Kidney epithelial cell (primary cell): Measurements from ENCODE around the gene ADIPOQ. TPM values are rescaled to one million over a fixed set of nuclear protein-coding genes. Genes with fewer than 3 reads are reported as not detected.
A peak's percentile ranks its signal among the peaks of the same experiment; 100 is the strongest.

Experiments
- DNase-seq: peaks from one replicate; pipeline ENCODE4 v3.0.0-alpha.2; 2010; ENCODE audit warnings: low read depth
- H3K27me3 ChIP-seq: 2 replicates; pipeline ENCODE4 v1.6.0; 2011; ENCODE audit warnings: low read length; ENCODE audit not compliant: control insufficient read depth, insufficient read depth
- H3K36me3 ChIP-seq: 2 replicates; pipeline ENCODE4 v1.5.1; 2011; ENCODE audit warnings: low read length; ENCODE audit not compliant: control insufficient read depth, insufficient read depth
- H3K4me3 ChIP-seq: 2 replicates; pipeline ENCODE4 v1.5.1; 2011; ENCODE audit warnings: low read depth, mild to moderate bottlenecking, control low read depth, low read length
- total RNA-seq: library from RNA; depleted of rRNA; stranded (reverse); fragments of >200 nt; gene quantifications from 2 replicates; pipeline ENCODE4 v1.2.3, GENCODE V29; 2015
- TF ChIP-seq, protein P1 (sequence below): IDR thresholded peaks from 2 replicates; pipeline ENCODE4 v1.5.1; 2011; ENCODE audit warnings: mild to moderate bottlenecking, moderate library complexity, low read length, control low read depth, inconsistent platforms; ENCODE audit not compliant: insufficient read depth, poor library complexity, severe bottlenecking

Gene ADIPOQ
- total RNA-seq, 1 donor from 2014 or later: not detected

DNA sequence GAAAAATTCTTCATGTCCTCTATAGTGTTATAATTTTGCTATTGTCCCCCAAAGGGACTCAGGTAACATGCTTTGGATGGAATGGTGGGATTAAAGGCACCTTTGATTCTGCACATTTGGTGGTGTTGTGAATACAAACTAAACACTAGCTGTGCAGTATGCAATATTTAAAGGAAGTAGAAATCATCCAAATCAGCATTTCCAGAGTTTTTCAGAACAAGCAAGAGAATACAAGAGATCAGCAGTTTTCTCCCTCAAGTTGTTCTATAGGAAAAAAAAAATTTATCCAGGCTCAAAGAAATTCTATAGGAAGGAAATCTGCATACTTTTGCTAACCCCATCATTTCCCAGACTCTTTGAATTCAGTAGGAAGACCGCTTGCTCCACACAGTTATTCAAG lies 10.2 kb upstream of the ADIPOQ start:
- Histone ChIP-seq H3K4me3 (no peak overlapping the region), H3K27me3 (peaks cover 23% of the 10 kb centered on the region), H3K36me3 (no peaks in the 10 kb centered on the region)
- no peak for DNase-seq
- TF ChIP-seq, protein P1, sequence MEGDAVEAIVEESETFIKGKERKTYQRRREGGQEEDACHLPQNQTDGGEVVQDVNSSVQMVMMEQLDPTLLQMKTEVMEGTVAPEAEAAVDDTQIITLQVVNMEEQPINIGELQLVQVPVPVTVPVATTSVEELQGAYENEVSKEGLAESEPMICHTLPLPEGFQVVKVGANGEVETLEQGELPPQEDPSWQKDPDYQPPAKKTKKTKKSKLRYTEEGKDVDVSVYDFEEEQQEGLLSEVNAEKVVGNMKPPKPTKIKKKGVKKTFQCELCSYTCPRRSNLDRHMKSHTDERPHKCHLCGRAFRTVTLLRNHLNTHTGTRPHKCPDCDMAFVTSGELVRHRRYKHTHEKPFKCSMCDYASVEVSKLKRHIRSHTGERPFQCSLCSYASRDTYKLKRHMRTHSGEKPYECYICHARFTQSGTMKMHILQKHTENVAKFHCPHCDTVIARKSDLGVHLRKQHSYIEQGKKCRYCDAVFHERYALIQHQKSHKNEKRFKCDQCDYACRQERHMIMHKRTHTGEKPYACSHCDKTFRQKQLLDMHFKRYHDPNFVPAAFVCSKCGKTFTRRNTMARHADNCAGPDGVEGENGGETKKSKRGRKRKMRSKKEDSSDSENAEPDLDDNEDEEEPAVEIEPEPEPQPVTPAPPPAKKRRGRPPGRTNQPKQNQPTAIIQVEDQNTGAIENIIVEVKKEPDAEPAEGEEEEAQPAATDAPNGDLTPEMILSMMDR: no peak

DNA sequence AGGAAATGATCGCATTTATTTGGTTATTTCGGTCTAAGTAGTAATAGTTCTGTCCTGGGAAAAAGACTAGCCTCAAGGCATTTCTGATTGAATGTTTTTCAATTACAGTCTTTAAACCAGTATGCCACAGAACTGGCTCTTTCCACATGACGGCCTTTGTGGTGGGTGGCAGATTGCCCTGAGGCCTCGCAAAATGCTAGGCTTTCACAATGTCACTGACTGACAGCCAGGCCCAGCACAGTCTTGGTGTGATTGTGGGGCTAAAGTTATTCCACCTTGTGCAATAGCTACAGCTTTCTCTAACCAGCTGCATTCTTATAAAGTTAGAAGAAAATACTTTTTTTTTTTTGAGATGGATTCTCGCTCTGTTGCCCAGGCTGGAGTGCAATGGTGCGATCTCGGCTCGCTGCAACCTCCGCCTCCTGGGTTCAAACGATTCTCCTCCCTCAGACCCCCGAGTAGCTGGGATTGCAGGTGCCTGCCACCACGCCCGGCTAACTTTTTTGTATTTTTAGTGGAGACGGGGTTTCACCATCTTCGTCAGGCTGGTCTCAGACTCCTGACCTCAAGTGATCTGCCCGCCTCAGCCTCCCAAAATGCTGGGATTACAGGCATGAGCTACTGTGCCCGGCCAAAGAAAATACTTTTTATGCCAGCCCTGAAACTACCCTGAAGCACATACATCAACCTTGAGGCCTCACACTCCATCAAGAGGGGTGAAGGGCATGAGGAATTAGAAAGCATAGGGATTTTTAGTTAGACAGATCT lies 2.5 kb upstream of the ADIPOQ start:
- DNase-seq: peak; percentile 87

DNA sequence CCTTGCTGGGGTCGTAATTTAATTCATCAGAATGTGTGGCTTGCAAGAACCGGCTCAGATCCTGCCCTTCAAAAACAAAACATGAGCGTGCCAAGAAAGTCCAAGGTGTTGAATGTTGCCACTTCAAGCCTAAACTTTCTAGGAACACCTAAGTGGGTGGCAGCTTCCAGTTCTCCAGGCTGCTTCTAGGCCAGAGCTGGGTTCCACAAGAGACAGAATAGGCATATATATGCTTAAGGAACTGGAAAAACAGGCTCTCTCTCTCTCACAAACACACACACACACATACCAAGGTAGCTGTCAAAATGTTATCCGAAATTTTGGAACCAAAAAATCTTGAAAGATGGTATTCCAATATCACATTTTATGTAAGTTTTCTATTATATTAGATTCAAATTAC lies 890 bp upstream of the ADIPOQ start:
- DNase-seq: no peak
- TF ChIP-seq, protein P1: no peak
- Histone ChIP-seq H3K36me3 (no peaks in the 10 kb centered on the region), H3K4me3 (no peak overlapping the region), H3K27me3 (peaks cover 3% of the 10 kb centered on the region)

More for the DNA sequence above, 2.5 kb upstream of the ADIPOQ start:
- Histone ChIP-seq H3K4me3 (no peak overlapping the region), H3K36me3 (no peaks in the 10 kb centered on the region), H3K27me3 (peaks cover 3% of the 10 kb centered on the region)
- TF ChIP-seq, protein P1: no peak

DNA sequence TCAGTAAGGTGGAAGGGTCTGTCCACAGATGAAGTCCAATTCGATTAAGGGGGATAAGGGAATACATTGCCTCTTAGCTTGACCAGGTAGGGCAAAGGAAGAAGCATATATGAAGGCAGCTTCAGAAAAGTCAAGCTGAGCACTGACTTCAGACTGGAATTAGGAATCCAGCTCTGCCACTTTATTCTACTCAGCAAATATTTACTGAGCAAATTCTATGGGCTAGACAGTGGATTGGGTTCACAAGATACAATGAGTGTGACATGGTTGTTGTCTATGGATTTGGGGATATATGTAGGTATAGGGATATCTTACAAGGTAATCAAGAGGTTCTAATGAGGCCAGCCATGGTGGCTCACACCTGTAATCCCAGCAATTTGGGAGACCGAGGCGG lies 526 bp downstream of the ADIPOQ start:
- H3K36me3 ChIP-seq: no peaks in the 10 kb centered on the region
- no peak for DNase-seq
- TF ChIP-seq, protein P1: no peak

DNA sequence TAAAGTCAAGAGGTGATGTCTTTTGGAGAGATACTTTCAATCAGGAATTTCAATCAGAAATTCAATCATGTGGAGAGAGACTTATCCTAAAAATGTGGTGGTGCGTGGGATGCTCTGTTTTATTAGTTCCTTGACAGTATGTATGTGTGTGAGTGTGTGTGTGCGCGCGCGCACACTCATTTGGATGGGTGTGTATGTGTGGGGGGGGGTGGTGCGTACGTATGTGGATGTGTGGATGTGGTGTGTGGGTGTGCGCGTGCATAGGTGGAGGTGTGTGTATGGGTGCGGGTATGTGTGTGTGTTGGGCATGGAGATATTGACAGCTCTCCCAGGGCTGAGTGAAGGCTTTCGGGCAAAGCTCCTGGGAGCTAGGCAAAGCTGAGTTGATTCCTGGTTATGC lies 2.4 kb downstream of the ADIPOQ start:
- peaks cover 5% of the 10 kb centered on the region for H3K27me3 ChIP-seq
- DNase-seq: no peak
- TF ChIP-seq, protein P1: no peak
- no peak overlapping the region for H3K4me3 ChIP-seq
- no peaks in the 10 kb centered on the region for H3K36me3 ChIP-seq

More for the DNA sequence above, 526 bp downstream of the ADIPOQ start:
- H3K4me3 ChIP-seq: no peak overlapping the region
- peaks cover 5% of the 10 kb centered on the region for H3K27me3 ChIP-seq

DNA sequence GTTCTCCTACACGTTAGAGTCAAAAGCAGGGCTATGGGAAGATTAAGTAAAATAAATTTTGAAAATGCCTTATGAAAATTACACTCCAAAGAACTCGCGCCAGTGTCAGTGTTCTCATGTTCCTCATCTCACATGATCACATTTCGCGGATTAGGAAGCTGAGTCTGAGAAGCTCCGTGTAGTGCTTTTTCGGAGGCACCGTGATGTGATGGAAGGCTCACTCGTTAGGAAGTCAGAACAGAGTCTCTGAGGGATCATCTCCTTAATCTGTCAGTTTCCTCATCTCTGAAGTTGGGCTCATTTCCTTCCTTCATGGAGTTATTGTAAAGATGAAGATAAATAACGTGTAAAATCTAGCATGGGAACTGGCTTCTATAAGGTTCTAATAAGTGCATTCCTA lies 3.2 kb downstream of the ADIPOQ start:
- TF ChIP-seq, protein P1: no peak
- no peak for DNase-seq
- H3K36me3 ChIP-seq: no peaks in the 10 kb centered on the region
- peaks cover 5% of the 10 kb centered on the region for H3K27me3 ChIP-seq
- H3K4me3 ChIP-seq: no peak overlapping the region
